HL-60 (cell line): ENCODE data around the gene PTPRC.

Source experiments
- DNase-seq, 2 experiments: peaks; one replicate each; pipeline ENCODE4 v3.0.0-alpha.2; 2010 to 2020; ENCODE audit warnings: low read depth in 1 of 2, low spot score in 1 of 2
- H3K27ac ChIP-seq: fragments of 250-450 bp; sonication (Bioruptor Pico); replicated peaks from 2 replicates; pipeline ENCODE4 v1.5.1; 2020; ENCODE audit warnings: mild to moderate bottlenecking, moderate library complexity
- H3K27me3 ChIP-seq: fragments of 250-450 bp; sonication (Bioruptor Pico); 2 replicates; pipeline ENCODE4 v1.5.1; 2021; ENCODE audit warnings: mild to moderate bottlenecking, moderate library complexity; ENCODE audit not compliant: insufficient read depth, poor library complexity, severe bottlenecking
- H3K4me3 ChIP-seq: replicated peaks from 2 replicates; pipeline ENCODE4 v1.5.1; 2011; ENCODE audit warnings: mild to moderate bottlenecking, control low read depth, low read length; ENCODE audit not compliant: insufficient read depth
- GABPA ChIP-seq: IDR thresholded peaks from 2 replicates; pipeline ENCODE4 v1.6.1; 2012; ENCODE audit warnings: low read depth
- POLR2AphosphoS5 ChIP-seq: IDR thresholded peaks from 2 replicates; pipeline ENCODE4 v1.6.1; 2012; ENCODE audit warnings: low read depth
- SPI1 ChIP-seq: IDR thresholded peaks from 2 replicates; pipeline ENCODE4 v1.6.1; 2012; ENCODE audit warnings: low read depth, mild to moderate bottlenecking, borderline replicate concordance
- TF ChIP-seq, protein P1 (sequence below): IDR thresholded peaks from 2 replicates; pipeline ENCODE4 v1.6.1; 2012; ENCODE audit warnings: low read depth; ENCODE audit not compliant: insufficient replicate concordance
- TF ChIP-seq, protein P2 (sequence below): IDR thresholded peaks from one replicate; pipeline ENCODE4 v1.5.1; 2011; ENCODE audit warnings: low read length, control low read depth, inconsistent platforms; ENCODE audit not compliant: insufficient read depth

PTPRC gene

DNA sequence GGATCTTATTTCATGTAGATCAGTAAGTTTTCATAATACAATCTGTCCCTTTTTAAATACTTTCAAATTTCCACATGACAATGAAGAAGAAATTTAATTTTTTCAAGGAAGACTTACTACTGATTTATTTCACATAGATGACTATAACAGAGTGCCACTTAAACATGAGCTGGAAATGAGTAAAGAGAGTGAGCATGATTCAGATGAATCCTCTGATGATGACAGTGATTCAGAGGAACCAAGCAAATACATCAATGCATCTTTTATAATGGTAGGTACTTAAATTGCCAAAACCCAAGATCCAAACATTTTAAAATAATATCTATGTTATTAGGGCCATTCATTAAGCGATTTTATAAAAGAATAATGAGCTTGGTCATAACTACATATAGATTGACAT is 110.4 kb downstream of the PTPRC start:
- H3K27ac ChIP-seq: no peak overlapping the region
- H3K27me3 ChIP-seq: no peaks in the 10 kb centered on the region
- H3K4me3 ChIP-seq: no peak overlapping the region
- DNase-seq: no peak
- TF ChIP-seq, protein P1, sequence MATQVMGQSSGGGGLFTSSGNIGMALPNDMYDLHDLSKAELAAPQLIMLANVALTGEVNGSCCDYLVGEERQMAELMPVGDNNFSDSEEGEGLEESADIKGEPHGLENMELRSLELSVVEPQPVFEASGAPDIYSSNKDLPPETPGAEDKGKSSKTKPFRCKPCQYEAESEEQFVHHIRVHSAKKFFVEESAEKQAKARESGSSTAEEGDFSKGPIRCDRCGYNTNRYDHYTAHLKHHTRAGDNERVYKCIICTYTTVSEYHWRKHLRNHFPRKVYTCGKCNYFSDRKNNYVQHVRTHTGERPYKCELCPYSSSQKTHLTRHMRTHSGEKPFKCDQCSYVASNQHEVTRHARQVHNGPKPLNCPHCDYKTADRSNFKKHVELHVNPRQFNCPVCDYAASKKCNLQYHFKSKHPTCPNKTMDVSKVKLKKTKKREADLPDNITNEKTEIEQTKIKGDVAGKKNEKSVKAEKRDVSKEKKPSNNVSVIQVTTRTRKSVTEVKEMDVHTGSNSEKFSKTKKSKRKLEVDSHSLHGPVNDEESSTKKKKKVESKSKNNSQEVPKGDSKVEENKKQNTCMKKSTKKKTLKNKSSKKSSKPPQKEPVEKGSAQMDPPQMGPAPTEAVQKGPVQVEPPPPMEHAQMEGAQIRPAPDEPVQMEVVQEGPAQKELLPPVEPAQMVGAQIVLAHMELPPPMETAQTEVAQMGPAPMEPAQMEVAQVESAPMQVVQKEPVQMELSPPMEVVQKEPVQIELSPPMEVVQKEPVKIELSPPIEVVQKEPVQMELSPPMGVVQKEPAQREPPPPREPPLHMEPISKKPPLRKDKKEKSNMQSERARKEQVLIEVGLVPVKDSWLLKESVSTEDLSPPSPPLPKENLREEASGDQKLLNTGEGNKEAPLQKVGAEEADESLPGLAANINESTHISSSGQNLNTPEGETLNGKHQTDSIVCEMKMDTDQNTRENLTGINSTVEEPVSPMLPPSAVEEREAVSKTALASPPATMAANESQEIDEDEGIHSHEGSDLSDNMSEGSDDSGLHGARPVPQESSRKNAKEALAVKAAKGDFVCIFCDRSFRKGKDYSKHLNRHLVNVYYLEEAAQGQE: no peak
- TF ChIP-seq, protein P2, sequence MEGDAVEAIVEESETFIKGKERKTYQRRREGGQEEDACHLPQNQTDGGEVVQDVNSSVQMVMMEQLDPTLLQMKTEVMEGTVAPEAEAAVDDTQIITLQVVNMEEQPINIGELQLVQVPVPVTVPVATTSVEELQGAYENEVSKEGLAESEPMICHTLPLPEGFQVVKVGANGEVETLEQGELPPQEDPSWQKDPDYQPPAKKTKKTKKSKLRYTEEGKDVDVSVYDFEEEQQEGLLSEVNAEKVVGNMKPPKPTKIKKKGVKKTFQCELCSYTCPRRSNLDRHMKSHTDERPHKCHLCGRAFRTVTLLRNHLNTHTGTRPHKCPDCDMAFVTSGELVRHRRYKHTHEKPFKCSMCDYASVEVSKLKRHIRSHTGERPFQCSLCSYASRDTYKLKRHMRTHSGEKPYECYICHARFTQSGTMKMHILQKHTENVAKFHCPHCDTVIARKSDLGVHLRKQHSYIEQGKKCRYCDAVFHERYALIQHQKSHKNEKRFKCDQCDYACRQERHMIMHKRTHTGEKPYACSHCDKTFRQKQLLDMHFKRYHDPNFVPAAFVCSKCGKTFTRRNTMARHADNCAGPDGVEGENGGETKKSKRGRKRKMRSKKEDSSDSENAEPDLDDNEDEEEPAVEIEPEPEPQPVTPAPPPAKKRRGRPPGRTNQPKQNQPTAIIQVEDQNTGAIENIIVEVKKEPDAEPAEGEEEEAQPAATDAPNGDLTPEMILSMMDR: no peak
- no peak for TF ChIP-seq POLR2AphosphoS5
- no peak for TF ChIP-seq GABPA
- TF ChIP-seq SPI1: no peak

DNA sequence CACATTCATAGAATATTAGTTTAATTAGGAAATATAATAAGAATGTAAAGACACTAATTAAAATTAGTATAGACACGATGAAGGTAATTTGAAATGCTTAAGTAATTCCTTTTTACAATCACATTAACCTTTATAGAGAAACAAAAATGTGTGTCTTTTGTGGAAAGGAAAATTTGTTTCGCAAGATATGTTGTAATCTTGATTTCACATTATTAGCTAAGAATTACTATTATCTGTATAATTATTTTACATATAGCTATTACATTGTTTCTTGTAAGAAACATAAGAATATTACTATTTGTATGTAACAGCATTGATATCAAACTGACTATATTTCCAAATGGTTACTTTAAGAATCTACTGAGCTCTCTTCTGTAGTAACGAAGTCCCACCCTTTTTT is 111.2 kb downstream of the PTPRC start:
- no peak for DNase-seq
- H3K27me3 ChIP-seq: no peaks in the 10 kb centered on the region
- H3K27ac ChIP-seq: no peak overlapping the region
- H3K4me3 ChIP-seq: no peak overlapping the region
- TF ChIP-seq, protein P1: no peak
- TF ChIP-seq POLR2AphosphoS5 (no peak), GABPA (no peak), SPI1 (no peak)
- TF ChIP-seq, protein P2: no peak

DNA sequence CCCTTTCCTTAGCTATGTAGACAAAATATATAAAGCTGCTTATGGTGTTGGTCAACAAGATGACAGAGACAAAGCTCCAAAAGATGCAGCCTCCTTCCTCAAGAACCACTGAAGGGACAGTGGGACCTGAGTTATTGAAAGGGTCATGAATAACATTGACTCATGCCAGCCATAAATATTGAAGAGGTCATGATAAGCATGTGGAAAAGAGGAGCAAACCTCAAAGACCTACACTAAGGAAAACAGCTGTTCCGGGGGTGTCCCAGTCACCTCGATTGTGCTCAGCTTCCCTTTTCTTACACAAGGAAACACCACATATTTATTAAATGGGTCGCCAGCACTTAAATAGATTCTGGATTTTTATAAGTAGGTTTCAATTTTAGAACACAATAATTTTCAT is 112.9 kb downstream of the PTPRC start:
- Histone ChIP-seq H3K27me3 (no peaks in the 10 kb centered on the region), H3K27ac (no peak overlapping the region), H3K4me3 (no peak overlapping the region)
- DNase-seq: no peak
- no peak for TF ChIP-seq GABPA
- TF ChIP-seq POLR2AphosphoS5: no peak
- TF ChIP-seq SPI1: no peak
- TF ChIP-seq, protein P2: no peak
- TF ChIP-seq, protein P1: no peak
